ENCODE results near the gene PRUNE2.

DNA sequence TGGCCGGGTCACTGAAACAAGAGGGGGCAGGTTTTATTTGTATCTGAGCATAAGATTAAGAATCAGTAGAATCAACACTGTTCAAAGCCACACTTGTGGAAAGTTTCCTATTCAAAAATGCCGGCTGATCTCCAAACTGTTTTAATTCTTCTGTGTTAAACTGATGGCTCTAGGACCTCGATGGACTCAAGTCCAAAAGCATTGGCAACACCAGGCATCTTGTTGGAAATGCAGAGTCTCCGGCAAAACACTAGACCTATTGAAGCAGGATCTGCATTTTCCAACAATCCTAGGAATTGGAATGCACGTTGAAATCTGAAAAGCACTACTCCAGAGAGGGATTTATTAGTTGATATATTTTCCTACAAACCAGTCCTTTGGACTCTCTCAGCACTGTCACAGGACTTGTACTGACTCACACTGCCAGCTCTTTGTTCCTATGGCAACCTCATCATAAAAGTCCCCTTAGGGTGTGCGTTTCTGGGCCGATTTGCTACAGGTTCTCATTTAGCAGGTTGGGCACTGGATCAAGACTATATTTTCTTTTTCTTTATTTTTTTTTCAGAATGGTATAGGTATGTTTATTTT, 189.7 kb downstream of the PRUNE2 start:
- no peak for TF ChIP-seq SP1 (IDR thresholded peaks at IDR 0.05; ENCODE audit: low read depth)
- no peak for TF ChIP-seq POLR2A (IDR thresholded peaks at IDR 0.05; ENCODE audit: borderline replicate concordance, extremely low read depth, insufficient read depth, insufficient read length)
- TF ChIP-seq EZH2 (IDR thresholded peaks at IDR 0.05), result no peak
- TF ChIP-seq, protein P1, sequence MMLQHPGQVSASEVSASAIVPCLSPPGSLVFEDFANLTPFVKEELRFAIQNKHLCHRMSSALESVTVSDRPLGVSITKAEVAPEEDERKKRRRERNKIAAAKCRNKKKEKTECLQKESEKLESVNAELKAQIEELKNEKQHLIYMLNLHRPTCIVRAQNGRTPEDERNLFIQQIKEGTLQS (IDR thresholded peaks at IDR 0.05), result no peak
- TF ChIP-seq, protein P2, sequence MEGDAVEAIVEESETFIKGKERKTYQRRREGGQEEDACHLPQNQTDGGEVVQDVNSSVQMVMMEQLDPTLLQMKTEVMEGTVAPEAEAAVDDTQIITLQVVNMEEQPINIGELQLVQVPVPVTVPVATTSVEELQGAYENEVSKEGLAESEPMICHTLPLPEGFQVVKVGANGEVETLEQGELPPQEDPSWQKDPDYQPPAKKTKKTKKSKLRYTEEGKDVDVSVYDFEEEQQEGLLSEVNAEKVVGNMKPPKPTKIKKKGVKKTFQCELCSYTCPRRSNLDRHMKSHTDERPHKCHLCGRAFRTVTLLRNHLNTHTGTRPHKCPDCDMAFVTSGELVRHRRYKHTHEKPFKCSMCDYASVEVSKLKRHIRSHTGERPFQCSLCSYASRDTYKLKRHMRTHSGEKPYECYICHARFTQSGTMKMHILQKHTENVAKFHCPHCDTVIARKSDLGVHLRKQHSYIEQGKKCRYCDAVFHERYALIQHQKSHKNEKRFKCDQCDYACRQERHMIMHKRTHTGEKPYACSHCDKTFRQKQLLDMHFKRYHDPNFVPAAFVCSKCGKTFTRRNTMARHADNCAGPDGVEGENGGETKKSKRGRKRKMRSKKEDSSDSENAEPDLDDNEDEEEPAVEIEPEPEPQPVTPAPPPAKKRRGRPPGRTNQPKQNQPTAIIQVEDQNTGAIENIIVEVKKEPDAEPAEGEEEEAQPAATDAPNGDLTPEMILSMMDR (IDR thresholded peaks at IDR 0.05 in 2 of 3, conservative IDR thresholded peaks at IDR 0.05 in 1 of 3; ENCODE audit: borderline replicate concordance in 1 of 3, insufficient read depth in 1 of 3, low read depth in 2 of 3, low read length in 2 of 3), result no peak
- no peak for TF ChIP-seq YY1 (IDR thresholded peaks at IDR 0.05; ENCODE audit: extremely low read depth, insufficient replicate concordance, low read depth, low read length)

All from HCT116 (cell line).